H9 (cell line): Measurements from ENCODE around the gene BBX. TPM values are rescaled to one million over a fixed set of nuclear protein-coding genes. Genes with fewer than 3 reads are reported as not detected.

ENCODE experiments used
- DNase-seq: peaks from one replicate; pipeline ENCODE4 v3.0.0-alpha.2; 2017
- H2AFZ ChIP-seq: one replicate; pipeline ENCODE4 v1.6.1; 2013; ENCODE audit warnings: mild to moderate bottlenecking, low read length, control low read depth, moderate library complexity
- H2AK5ac ChIP-seq: 2 replicates; pipeline ENCODE4 v1.6.1; 2013; ENCODE audit warnings: low read length, control low read depth, mixed read lengths; ENCODE audit not compliant: insufficient read length
- H2BK120ac ChIP-seq: one replicate; pipeline ENCODE4 v1.6.1; 2013; ENCODE audit warnings: low read depth, mild to moderate bottlenecking, low read length, control low read depth, inconsistent platforms; ENCODE audit not compliant: poor library complexity, severe bottlenecking
- H2BK12ac ChIP-seq: 2 replicates; pipeline ENCODE4 v1.6.1; 2013; ENCODE audit warnings: low read length, control low read depth, mixed read lengths, low read depth; ENCODE audit not compliant: insufficient read length
- H2BK15ac ChIP-seq: 2 replicates; pipeline ENCODE4 v1.6.1; 2013; ENCODE audit warnings: low read depth, low read length, control low read depth
- H2BK20ac ChIP-seq: one replicate; pipeline ENCODE4 v1.6.1; 2013; ENCODE audit warnings: low read depth, mild to moderate bottlenecking, low read length, control low read depth, inconsistent platforms; ENCODE audit not compliant: poor library complexity, severe bottlenecking
- H2BK5ac ChIP-seq: 2 replicates; pipeline ENCODE4 v1.6.1; 2013; ENCODE audit warnings: low read length, control low read depth, mixed read lengths; ENCODE audit not compliant: insufficient read length
- H3K14ac ChIP-seq: 2 replicates; pipeline ENCODE4 v1.6.1; 2013; ENCODE audit warnings: low read length, control low read depth; ENCODE audit not compliant: insufficient read depth
- H3K18ac ChIP-seq: 2 replicates; pipeline ENCODE4 v1.6.1; 2013; ENCODE audit warnings: low read depth, mild to moderate bottlenecking, mixed read lengths, low read length, control low read depth; ENCODE audit not compliant: insufficient read length
- H3K23ac ChIP-seq: 2 replicates; pipeline ENCODE4 v1.6.1; 2013; ENCODE audit warnings: low read length, control low read depth, mixed read lengths, low read depth; ENCODE audit not compliant: insufficient read length
- H3K23me2 ChIP-seq: 2 replicates; pipeline ENCODE4 v1.6.1; 2013; ENCODE audit warnings: low read depth, mild to moderate bottlenecking, mixed read lengths, low read length, control low read depth; ENCODE audit not compliant: insufficient read length, poor library complexity, severe bottlenecking
- H3K27ac ChIP-seq: 2 replicates; pipeline ENCODE4 v1.5.1; 2013; ENCODE audit warnings: low read length, control low read depth, mixed read lengths, low read depth; ENCODE audit not compliant: insufficient read length
- H3K27me3 ChIP-seq: 2 replicates; pipeline ENCODE4 v1.6.1; 2013; ENCODE audit warnings: low read length, control low read depth, inconsistent platforms; ENCODE audit not compliant: insufficient read depth
- H3K4ac ChIP-seq: 2 replicates; pipeline ENCODE4 v1.6.1; 2013; ENCODE audit warnings: low read depth, mild to moderate bottlenecking, control low read depth, inconsistent platforms, low read length, moderate library complexity
- H3K4me1 ChIP-seq: 2 replicates; pipeline ENCODE4 v1.6.1; 2013; ENCODE audit warnings: low read length, control low read depth, inconsistent platforms; ENCODE audit not compliant: insufficient read depth
- H3K4me2 ChIP-seq: 2 replicates; pipeline ENCODE4 v1.6.1; 2013; ENCODE audit warnings: low read length, control low read depth, mixed read lengths; ENCODE audit not compliant: insufficient read length, insufficient read depth
- H3K56ac ChIP-seq: 2 replicates; pipeline ENCODE4 v1.6.1; 2013; ENCODE audit warnings: low read depth, mild to moderate bottlenecking, mixed read lengths, low read length, control low read depth; ENCODE audit not compliant: insufficient read length
- H3K79me1 ChIP-seq: 2 replicates; pipeline ENCODE4 v1.6.1; 2013; ENCODE audit warnings: low read depth, mild to moderate bottlenecking, moderate library complexity, low read length, control low read depth, inconsistent platforms; ENCODE audit not compliant: insufficient read depth, poor library complexity, severe bottlenecking
- H3K79me2 ChIP-seq: 2 replicates; pipeline ENCODE4 v1.6.1; 2013; ENCODE audit warnings: low read length, control low read depth, inconsistent platforms; ENCODE audit not compliant: insufficient read depth
- H3K9ac ChIP-seq: 2 replicates; pipeline ENCODE4 v1.6.1; 2013; ENCODE audit warnings: low read length, control low read depth, mixed read lengths; ENCODE audit not compliant: insufficient read length; ENCODE audit errors: extremely low read depth
- H3K9me3 ChIP-seq: one replicate; pipeline ENCODE4 v1.6.1; 2013; ENCODE audit warnings: low read depth, low read length, inconsistent platforms; ENCODE audit not compliant: control insufficient read depth
- H3T11ph ChIP-seq: one replicate; pipeline ENCODE4 v1.6.1; 2013; ENCODE audit warnings: mild to moderate bottlenecking, low read length, control low read depth, inconsistent platforms
- H4K20me1 ChIP-seq: one replicate; pipeline ENCODE4 v1.6.1; 2013; ENCODE audit not compliant: control insufficient read depth, insufficient read length, insufficient read depth
- H4K5ac ChIP-seq: 2 replicates; pipeline ENCODE4 v1.6.1; 2013; ENCODE audit warnings: low read depth, mild to moderate bottlenecking, mixed read lengths, low read length, control low read depth; ENCODE audit not compliant: insufficient read length
- H4K8ac ChIP-seq: replicated peaks from 2 replicates; pipeline ENCODE4 v1.6.1; 2013; ENCODE audit warnings: low read length, control low read depth, mixed read lengths, low read depth; ENCODE audit not compliant: insufficient read length
- H4K91ac ChIP-seq: 2 replicates; pipeline ENCODE4 v1.6.1; 2013; ENCODE audit warnings: low read depth, mild to moderate bottlenecking, moderate library complexity, mixed read lengths, low read length, control low read depth; ENCODE audit not compliant: insufficient read length
- H3K27ac Mint-ChIP-seq, 3 experiments: 2 replicates in 2 of 3; 3 replicates in 1 of 3; pipeline ENCODE4 v1.8.0; 2020 to 2021; ENCODE audit warnings: mixed read lengths in 3 of 3, mild to moderate bottlenecking in 1 of 3, moderate library complexity in 1 of 3
- H3K27me3 Mint-ChIP-seq: 2 replicates; pipeline ENCODE4 v1.8.0; 2021; ENCODE audit warnings: low read depth, mild to moderate bottlenecking, moderate library complexity, mixed read lengths
- H3K36me3 Mint-ChIP-seq, 3 experiments: 2 replicates in 2 of 3; 3 replicates in 1 of 3; pipeline ENCODE4 v1.8.0; 2020 to 2021; ENCODE audit warnings: low read depth in 3 of 3, mixed read lengths in 3 of 3; ENCODE audit not compliant: insufficient read depth in 1 of 3
- H3K4me1 Mint-ChIP-seq, 2 experiments: 2 replicates each; pipeline ENCODE4 v1.8.0; 2020; ENCODE audit warnings: mixed read lengths in 2 of 2
- H3K4me3 Mint-ChIP-seq, 2 experiments: 2 replicates in 1 of 2; 3 replicates in 1 of 2; pipeline ENCODE4 v1.8.0; 2020 to 2021; ENCODE audit warnings: mild to moderate bottlenecking in 2 of 2, mixed read lengths in 2 of 2, moderate library complexity in 1 of 2
- H3K9me3 Mint-ChIP-seq, 2 experiments: 2 replicates in 1 of 2; 3 replicates in 1 of 2; pipeline ENCODE4 v1.8.0; 2020; ENCODE audit warnings: mild to moderate bottlenecking in 2 of 2, mixed read lengths in 2 of 2, moderate library complexity in 1 of 2
- WGBS: extraction: QIAGEN DNeasy Blood & Tissue Kit; methylation state at CpG from one replicate; pipeline ENCODE4 v1.1.7; 2013; ENCODE audit warnings: missing lambda C conversion rate, low lambda C conversion rate, mixed read lengths; ENCODE audit not compliant: insufficient read length; ENCODE audit errors: extremely low coverage; 5-methylcytosine and 5-hydroxymethylcytosine counted together
- total RNA-seq: library from RNA; stranded (reverse); gene quantifications from 2 replicates; pipeline ENCODE4 v1.2.1, GENCODE V29; 2021
- TF ChIP-seq, protein P1 (sequence below): fragments of 200-600 bp; sonication (generic); conservative IDR thresholded peaks from 3 replicates; pipeline ENCODE4 v1.8.0; 2021; ENCODE audit warnings: antibody characterized with exemption, mild to moderate bottlenecking

Gene BBX
- total RNA-seq, 1 experiment from 2014 or later = 34.8 TPM

DNA sequence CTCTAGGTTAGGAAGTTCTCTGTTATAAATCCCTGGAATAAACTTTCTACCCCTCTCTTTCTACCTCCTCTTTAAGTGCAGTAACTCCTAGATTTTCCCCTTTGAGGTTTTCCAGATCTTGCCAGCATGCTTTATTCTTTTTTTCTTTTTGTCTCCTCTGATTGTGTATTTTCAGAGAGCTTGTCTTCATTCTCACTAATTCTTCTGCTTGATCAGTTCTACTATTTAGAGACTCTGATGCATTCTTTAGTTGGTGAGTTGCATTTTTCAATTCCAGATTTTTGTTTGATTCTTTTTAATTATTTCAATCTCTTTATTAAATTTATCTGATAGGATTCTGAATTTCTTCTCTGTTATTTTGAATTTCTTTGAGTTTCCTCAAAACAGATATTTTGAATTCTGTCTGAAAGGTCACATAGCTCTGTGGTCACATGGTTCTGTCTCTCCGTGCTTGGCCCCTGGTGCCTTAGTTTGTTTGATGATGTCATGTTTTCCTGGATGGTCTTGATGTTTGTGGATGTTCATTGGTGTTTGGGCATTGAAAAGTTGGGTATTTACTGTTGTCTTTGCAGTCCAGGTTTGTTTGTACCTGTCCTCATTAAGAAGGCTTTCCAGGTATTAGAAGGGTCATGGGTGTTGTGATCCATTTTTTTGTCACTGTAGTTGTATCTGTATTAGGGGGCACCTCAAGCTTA is 89.2 kb downstream of the BBX start:
- Mint-ChIP-seq H3K36me3 (peaks cover 3 to 37% (median 13%) of the 10 kb centered on the region in 3 experiments; a peak in 6 of 7 replicates), H3K4me1 (peaks cover 30% of the 10 kb centered on the region in 2 experiments), H3K9me3 (peaks cover 5 to 14% of the 10 kb centered on the region in 2 experiments; a peak in 3 of 5 replicates), H3K27me3 (no peaks in the 10 kb centered on the region), H3K27ac (peak overlapping the region in 2 of 3 experiments; percentile 44 to 56; a peak in 4 of 7 replicates), H3K4me3 (no peak overlapping the region)
- Histone ChIP-seq H3K9me3 (no peaks in the 10 kb centered on the region), H3K4me2 (no peak overlapping the region), H4K8ac (no peak overlapping the region), H2BK12ac (no peak overlapping the region), H3T11ph (no peak overlapping the region), H3K23me2 (no peaks in the 10 kb centered on the region), H4K5ac (no peak overlapping the region), H3K14ac (no peak overlapping the region), H3K23ac (no peak overlapping the region), H3K18ac (no peak overlapping the region), H3K4ac (no peak overlapping the region), H3K9ac (no peak overlapping the region), H3K27me3 (no peaks in the 10 kb centered on the region), H2AK5ac (no peak overlapping the region), H4K20me1 (no peaks in the 10 kb centered on the region), H4K91ac (no peak overlapping the region), H2AFZ (no peak overlapping the region), H3K79me2 (no peaks in the 10 kb centered on the region; the same call in 1 of the 2 replicates), H2BK5ac (no peak overlapping the region), H2BK120ac (no peak overlapping the region), H3K79me1 (no peaks in the 10 kb centered on the region), H2BK20ac (no peak overlapping the region), H3K56ac (no peak overlapping the region), H3K27ac (no peak overlapping the region), H2BK15ac (no peak overlapping the region), H3K4me1 (no peaks in the 10 kb centered on the region)
- TF ChIP-seq, protein P1, sequence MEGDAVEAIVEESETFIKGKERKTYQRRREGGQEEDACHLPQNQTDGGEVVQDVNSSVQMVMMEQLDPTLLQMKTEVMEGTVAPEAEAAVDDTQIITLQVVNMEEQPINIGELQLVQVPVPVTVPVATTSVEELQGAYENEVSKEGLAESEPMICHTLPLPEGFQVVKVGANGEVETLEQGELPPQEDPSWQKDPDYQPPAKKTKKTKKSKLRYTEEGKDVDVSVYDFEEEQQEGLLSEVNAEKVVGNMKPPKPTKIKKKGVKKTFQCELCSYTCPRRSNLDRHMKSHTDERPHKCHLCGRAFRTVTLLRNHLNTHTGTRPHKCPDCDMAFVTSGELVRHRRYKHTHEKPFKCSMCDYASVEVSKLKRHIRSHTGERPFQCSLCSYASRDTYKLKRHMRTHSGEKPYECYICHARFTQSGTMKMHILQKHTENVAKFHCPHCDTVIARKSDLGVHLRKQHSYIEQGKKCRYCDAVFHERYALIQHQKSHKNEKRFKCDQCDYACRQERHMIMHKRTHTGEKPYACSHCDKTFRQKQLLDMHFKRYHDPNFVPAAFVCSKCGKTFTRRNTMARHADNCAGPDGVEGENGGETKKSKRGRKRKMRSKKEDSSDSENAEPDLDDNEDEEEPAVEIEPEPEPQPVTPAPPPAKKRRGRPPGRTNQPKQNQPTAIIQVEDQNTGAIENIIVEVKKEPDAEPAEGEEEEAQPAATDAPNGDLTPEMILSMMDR = no peak
- DNase-seq = no peak
- WGBS = no CpG with 5 or more reads among the region's 1 CpG
